GM23338 (cell line): ENCODE results near the gene GAK.

Experiments used
- CREB1 ChIP-seq: fragments of 250-450 bp; sonication (Bioruptor Pico); IDR thresholded peaks from 2 replicates; pipeline ENCODE4 v1.5.0; 2020; ENCODE audit warnings: low read depth, mild to moderate bottlenecking, moderate library complexity
- JUNB ChIP-seq: IDR thresholded peaks from one replicate; pipeline ENCODE4 v1.6.1; 2016; ENCODE audit warnings: antibody characterized with exemption; ENCODE audit not compliant: unreplicated experiment
- POLR2AphosphoS5 ChIP-seq: IDR thresholded peaks from 2 replicates; pipeline ENCODE4 v1.6.1; 2016; ENCODE audit warnings: antibody characterized with exemption, low read depth
- REST ChIP-seq: IDR thresholded peaks from one replicate; pipeline ENCODE4 v1.6.1; 2018; ENCODE audit warnings: antibody characterized with exemption; ENCODE audit not compliant: unreplicated experiment
- TF ChIP-seq, protein P1 (sequence below), 2 experiments: fragments of 200-600 bp in 1 of 2; sonication (generic) in 1 of 2; conservative IDR thresholded peaks; 2 replicates each; pipeline versions ENCODE4 v1.5.1 to v1.6.1; 2016 to 2017; ENCODE audit warnings: antibody characterized with exemption in 2 of 2, low read depth in 2 of 2, mild to moderate bottlenecking in 2 of 2, moderate library complexity in 1 of 2

- no peak for TF ChIP-seq REST
- TF ChIP-seq POLR2AphosphoS5 = no peak
- TF ChIP-seq JUNB = no peak
- TF ChIP-seq, protein P1, sequence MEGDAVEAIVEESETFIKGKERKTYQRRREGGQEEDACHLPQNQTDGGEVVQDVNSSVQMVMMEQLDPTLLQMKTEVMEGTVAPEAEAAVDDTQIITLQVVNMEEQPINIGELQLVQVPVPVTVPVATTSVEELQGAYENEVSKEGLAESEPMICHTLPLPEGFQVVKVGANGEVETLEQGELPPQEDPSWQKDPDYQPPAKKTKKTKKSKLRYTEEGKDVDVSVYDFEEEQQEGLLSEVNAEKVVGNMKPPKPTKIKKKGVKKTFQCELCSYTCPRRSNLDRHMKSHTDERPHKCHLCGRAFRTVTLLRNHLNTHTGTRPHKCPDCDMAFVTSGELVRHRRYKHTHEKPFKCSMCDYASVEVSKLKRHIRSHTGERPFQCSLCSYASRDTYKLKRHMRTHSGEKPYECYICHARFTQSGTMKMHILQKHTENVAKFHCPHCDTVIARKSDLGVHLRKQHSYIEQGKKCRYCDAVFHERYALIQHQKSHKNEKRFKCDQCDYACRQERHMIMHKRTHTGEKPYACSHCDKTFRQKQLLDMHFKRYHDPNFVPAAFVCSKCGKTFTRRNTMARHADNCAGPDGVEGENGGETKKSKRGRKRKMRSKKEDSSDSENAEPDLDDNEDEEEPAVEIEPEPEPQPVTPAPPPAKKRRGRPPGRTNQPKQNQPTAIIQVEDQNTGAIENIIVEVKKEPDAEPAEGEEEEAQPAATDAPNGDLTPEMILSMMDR (conservative IDR thresholded peaks at IDR 0.05; ENCODE audit: low read depth in 2 of 2) = no peak
- no peak for TF ChIP-seq CREB1 (CRISPR knock-in tag)
These were observed 83.2 kb downstream of the GAK start for GRCh38 chr4:848803-849477.
